ENCODE measurements around the gene QSOX1. TPM values are rescaled to one million over a fixed set of nuclear protein-coding genes. Genes with fewer than 3 reads are reported as not detected.

Gene QSOX1
- 128 and 164 TPM in 2 replicates for total RNA-seq

GRCh38 chr1:180154325-180155181 lies at the start of gene QSOX1:
Gene QSOX1 (plus strand): TSS chr1:180154869. CDS start chr1:180154908, 39 bp downstream.
- peak; percentile 89 for DNase-seq (ENCODE audit: low read depth)
- TF ChIP-seq, protein P1, sequence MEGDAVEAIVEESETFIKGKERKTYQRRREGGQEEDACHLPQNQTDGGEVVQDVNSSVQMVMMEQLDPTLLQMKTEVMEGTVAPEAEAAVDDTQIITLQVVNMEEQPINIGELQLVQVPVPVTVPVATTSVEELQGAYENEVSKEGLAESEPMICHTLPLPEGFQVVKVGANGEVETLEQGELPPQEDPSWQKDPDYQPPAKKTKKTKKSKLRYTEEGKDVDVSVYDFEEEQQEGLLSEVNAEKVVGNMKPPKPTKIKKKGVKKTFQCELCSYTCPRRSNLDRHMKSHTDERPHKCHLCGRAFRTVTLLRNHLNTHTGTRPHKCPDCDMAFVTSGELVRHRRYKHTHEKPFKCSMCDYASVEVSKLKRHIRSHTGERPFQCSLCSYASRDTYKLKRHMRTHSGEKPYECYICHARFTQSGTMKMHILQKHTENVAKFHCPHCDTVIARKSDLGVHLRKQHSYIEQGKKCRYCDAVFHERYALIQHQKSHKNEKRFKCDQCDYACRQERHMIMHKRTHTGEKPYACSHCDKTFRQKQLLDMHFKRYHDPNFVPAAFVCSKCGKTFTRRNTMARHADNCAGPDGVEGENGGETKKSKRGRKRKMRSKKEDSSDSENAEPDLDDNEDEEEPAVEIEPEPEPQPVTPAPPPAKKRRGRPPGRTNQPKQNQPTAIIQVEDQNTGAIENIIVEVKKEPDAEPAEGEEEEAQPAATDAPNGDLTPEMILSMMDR (IDR thresholded peaks at IDR 0.05; ENCODE audit: insufficient read depth, low read depth, low read length) = no peak
- peak within 1 kb of the TSS; percentile 92 for H3K4me3 ChIP-seq (ENCODE audit: low read depth, low read length)

GRCh38 chr1:180112091-180112490 lies 42.6 kb upstream of the QSOX1 start:
- no peak overlapping the region for H3K4me3 ChIP-seq (ENCODE audit: low read depth, low read length)
- TF ChIP-seq, protein P1 (IDR thresholded peaks at IDR 0.05; ENCODE audit: insufficient read depth, low read depth, low read length) = no peak
- DNase-seq (ENCODE audit: low read depth) = no peak

GRCh38 chr1:180112984-180113647 lies 41.6 kb upstream of the QSOX1 start:
- peak; percentile 70 for DNase-seq (ENCODE audit: low read depth)
- TF ChIP-seq, protein P1 (IDR thresholded peaks at IDR 0.05; ENCODE audit: insufficient read depth, low read depth, low read length) = no peak
- no peak overlapping the region for H3K4me3 ChIP-seq (ENCODE audit: low read depth, low read length)

DNA sequence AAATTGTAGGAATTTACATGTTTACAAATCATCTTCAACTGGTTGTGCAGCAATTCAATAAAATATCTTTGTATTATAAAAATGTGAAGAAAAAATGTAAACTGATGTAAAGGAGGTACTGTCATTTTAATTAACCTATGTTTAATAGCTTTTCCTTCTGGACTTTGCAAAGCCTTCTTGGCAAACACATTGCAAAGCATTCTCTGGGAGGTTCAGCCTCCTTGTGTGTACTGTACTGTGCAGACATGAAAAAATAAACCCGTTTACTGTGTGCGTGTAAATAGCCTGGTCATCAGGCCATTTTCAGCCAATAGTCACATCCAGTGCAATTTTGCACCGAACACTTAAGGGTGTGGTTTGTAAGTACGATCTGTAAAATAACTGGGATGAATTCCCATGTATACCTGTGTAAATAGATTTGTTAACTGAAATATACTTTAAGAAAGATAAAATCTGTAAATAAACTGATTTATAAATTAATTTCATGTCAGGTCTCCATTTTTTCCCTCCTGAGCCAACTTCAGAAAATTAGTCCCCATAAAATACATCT lies 40.2 kb upstream of the QSOX1 start:
- TF ChIP-seq, protein P1 (IDR thresholded peaks at IDR 0.05; ENCODE audit: insufficient read depth, low read depth, low read length) = no peak
- no peak overlapping the region for H3K4me3 ChIP-seq (ENCODE audit: low read depth, low read length)
- DNase-seq (ENCODE audit: low read depth) = no peak

DNA sequence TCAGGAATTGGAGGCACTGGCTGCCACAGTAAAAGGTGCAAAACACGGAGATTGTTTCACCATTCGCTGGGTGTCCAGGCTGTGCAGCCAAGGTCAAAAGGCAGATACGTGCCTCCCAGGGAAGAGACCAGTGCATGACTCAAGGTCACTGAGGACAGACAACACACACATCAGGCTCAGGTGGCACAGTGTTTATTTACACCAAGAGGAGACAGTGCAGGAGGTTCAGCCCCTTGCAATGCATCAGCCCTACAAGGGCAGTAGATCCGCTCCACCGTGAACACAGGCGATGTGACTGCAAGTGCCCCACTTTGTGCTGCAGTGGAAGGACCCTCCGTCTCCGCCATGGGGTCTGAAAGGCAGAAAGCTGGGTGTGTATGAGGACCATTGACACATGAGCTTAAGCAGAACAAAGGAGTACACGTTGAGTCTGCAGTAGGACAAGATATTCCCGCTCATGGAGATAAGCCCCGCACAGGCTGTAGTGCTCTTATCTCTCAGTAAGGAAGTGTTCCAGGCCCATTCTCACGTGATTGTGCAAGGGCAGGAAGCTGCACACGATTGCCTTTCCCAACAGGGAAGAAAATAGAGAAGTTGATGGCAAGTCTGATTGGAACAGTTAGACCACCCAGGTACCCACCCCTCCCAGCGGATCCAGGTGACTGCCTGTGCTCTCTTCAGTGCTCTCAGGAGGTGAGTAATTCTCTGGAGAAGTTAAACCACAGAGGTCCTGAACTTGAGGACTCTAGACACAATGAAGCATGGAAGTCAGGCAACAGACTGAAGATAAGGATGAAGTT lies 37.5 kb upstream of the QSOX1 start:
- TF ChIP-seq, protein P1 (IDR thresholded peaks at IDR 0.05; ENCODE audit: insufficient read depth, low read depth, low read length) = no peak
- DNase-seq (ENCODE audit: low read depth) = peak; percentile 80

GRCh38 chr1:180117764-180118116 lies 36.9 kb upstream of the QSOX1 start:
- peak; percentile 46 for DNase-seq (ENCODE audit: low read depth)
- H3K4me3 ChIP-seq (ENCODE audit: low read depth, low read length) = no peak overlapping the region
- TF ChIP-seq, protein P1 (IDR thresholded peaks at IDR 0.05; ENCODE audit: insufficient read depth, low read depth, low read length) = no peak

More for the DNA sequence above, 37.5 kb upstream of the QSOX1 start:
- no peak overlapping the region for H3K4me3 ChIP-seq (ENCODE audit: low read depth, low read length)

Measured in fibroblast of villous mesenchyme (primary cell).